Frontal cortex (tissue), 4 donors: ENCODE data around the gene SGTB. TPM values are rescaled to one million over a fixed set of nuclear protein-coding genes. Genes with fewer than 3 reads are reported as not detected.

Source experiments
- DNase-seq, 2 donors: peaks; one replicate each; pipeline ENCODE4 v3.0.0; 2012; ENCODE audit warnings: low spot score in 2 of 2
- FAIRE-seq: peaks from 2 replicates; lab custom pipeline; 2012; peaks lifted over from hg19 to GRCh38; lab: Jason Lieb, UNC
- total RNA-seq: library from RNA; depleted of rRNA; stranded (reverse); fragments of >200 nt; gene quantifications from one replicate; pipeline ENCODE4 v1.2.3, GENCODE V29; 2014
- donor health status: control.
- donor health status: control.
- donor health status: control.

SGTB gene
- 29.8 TPM for total RNA-seq

GRCh38 chr5:65721720-65722574 is at the start of gene SGTB, which contains the start of gene NLN:
Gene SGTB (minus strand): TSS chr5:65722109. CDS start chr5:65720807, 1,302 bp downstream.
Gene NLN (plus strand): TSS chr5:65722205. CDS start chr5:65722374, 169 bp downstream.
- DNase-seq (peak; percentile 96 to 97), FAIRE-seq (no peak)

GRCh38 chr5:65771266-65771665 is 49.4 kb upstream of the SGTB start:
- DNase-seq, result no peak
- FAIRE-seq, result no peak

GRCh38 chr5:65769539-65769938 is 47.6 kb upstream of the SGTB start:
- DNase-seq (no peak), FAIRE-seq (no peak)

GRCh38 chr5:65768723-65769346 is 46.9 kb upstream of the SGTB start:
- no peak for FAIRE-seq

GRCh38 chr5:65767565-65767964 is 45.7 kb upstream of the SGTB start:
- DNase-seq, result no peak
- no peak for FAIRE-seq

More at GRCh38 chr5:65768723-65769346, 46.9 kb upstream of the SGTB start:
- no peak for DNase-seq

GRCh38 chr5:65766781-65767180 is 44.9 kb upstream of the SGTB start:
- FAIRE-seq (no peak), DNase-seq (no peak)

- FAIRE-seq (no peak), DNase-seq (no peak)
Observed at GRCh38 chr5:65766175-65766574, 44.3 kb upstream of the SGTB start.

GRCh38 chr5:65765582-65765981 is 43.7 kb upstream of the SGTB start:
- FAIRE-seq (no peak), DNase-seq (no peak)

GRCh38 chr5:65762234-65762633 is 40.3 kb upstream of the SGTB start:
- FAIRE-seq (no peak), DNase-seq (no peak)

- DNase-seq, result peak; percentile 19 to 31
- FAIRE-seq, result peak; percentile 93
Observed at GRCh38 chr5:65760504-65761275, 38.8 kb upstream of the SGTB start.

- no peak for FAIRE-seq
- DNase-seq, result no peak
Observed at GRCh38 chr5:65758546-65759144, 36.7 kb upstream of the SGTB start.

- no peak for FAIRE-seq
- DNase-seq, result no peak
Observed at GRCh38 chr5:65753189-65753588, 31.3 kb upstream of the SGTB start.

GRCh38 chr5:65750938-65751337 is 29.0 kb upstream of the SGTB start:
- no peak for FAIRE-seq
- DNase-seq, result no peak

GRCh38 chr5:65749956-65750355 is 28.0 kb upstream of the SGTB start:
- FAIRE-seq (no peak), DNase-seq (no peak)

- FAIRE-seq, result no peak
- DNase-seq, result no peak
Observed at GRCh38 chr5:65749221-65749844, 27.4 kb upstream of the SGTB start.

- no peak for FAIRE-seq
- DNase-seq, result peak in 1 of 2 donors; percentile 45
Observed at GRCh38 chr5:65742565-65743231, 20.8 kb upstream of the SGTB start.

- FAIRE-seq, result no peak
Observed at GRCh38 chr5:65739162-65739561, 17.3 kb upstream of the SGTB start.

GRCh38 chr5:65738305-65738704 is 16.4 kb upstream of the SGTB start:
- FAIRE-seq (no peak), DNase-seq (no peak)

More at GRCh38 chr5:65739162-65739561, 17.3 kb upstream of the SGTB start:
- no peak for DNase-seq

GRCh38 chr5:65737842-65738241 is 15.9 kb upstream of the SGTB start:
- FAIRE-seq, result no peak

More at GRCh38 chr5:65737842-65738241, 15.9 kb upstream of the SGTB start:
- DNase-seq, result no peak
